HCT116 (cell line): ENCODE results near the gene SAMHD1. TPM values are rescaled to one million over a fixed set of nuclear protein-coding genes. Genes with fewer than 3 reads are reported as not detected.

Experiments used
- ATAC-seq: fragments of 200-7000 bp; cut with Tn5 transposase; 2 replicates; pipeline ENCODE4 v1.9.1; 2020; ENCODE audit warnings: mild to moderate bottlenecking, moderate library complexity
- BruUV-seq: library from RNA; stranded (reverse); fragments of 400-500 nt; replicated peaks from 2 replicates; lab custom pipeline; 2021; lab: Mats Ljungman, UMichigan
- CTCF ChIA-PET: fragments of 300-600 bp; sonication (Branson Sonifier 250); formaldehyde crosslinking; loops from one replicate; lab custom pipeline; 2021; ENCODE audit warnings: antibody characterized with exemption; lab: Charles Lee
- POLR2A ChIA-PET: fragments of 300-600, 350-600 bp; sonication (Branson Sonifier 250); formaldehyde crosslinking; loops from one replicate; lab custom pipeline; 2021; ENCODE audit warnings: antibody characterized with exemption; lab: Charles Lee
- RAD21 ChIA-PET, 2 experiments: fragments of 300-600 bp; sonication (Branson Sonifier 250); formaldehyde crosslinking; loops; one replicate each; lab custom pipeline; 2023; ENCODE audit warnings: low total read pairs in 2 of 2; ENCODE audit not compliant: uncharacterized antibody in 2 of 2, unreplicated experiment in 2 of 2, low non-redundant PET in 1 of 2; lab: Charles Lee
- DNase-seq: peaks from one replicate; pipeline ENCODE4 v3.0.0-alpha.2; 2010; ENCODE audit warnings: low read depth, low spot score
- H2AFZ ChIP-seq: fragments of 200-600 bp; shearing (Covaris generic), sonication (generic); 2 replicates; pipeline ENCODE4 v1.6.1; 2017; ENCODE audit warnings: low read depth, mixed run types, mixed read lengths, antibody characterized with exemption, low read length; ENCODE audit not compliant: poor library complexity, severe bottlenecking
- H3K27ac ChIP-seq: 2 replicates; pipeline ENCODE4 v1.5.1; 2012; ENCODE audit warnings: low read depth, low read length
- H3K27me3 ChIP-seq: fragments of 200-600 bp; sonication (generic); 2 replicates; pipeline ENCODE4 v1.6.1; 2016; ENCODE audit warnings: mixed run types, low read length, mixed read lengths; ENCODE audit not compliant: insufficient read depth
- H3K36me3 ChIP-seq, 2 experiments: fragments of 200-500 bp in 1 of 2; fragments of 200-600 bp in 1 of 2; sonication (Bioruptor generic) in 1 of 2; sonication (generic) in 1 of 2; 2 replicates each; pipeline versions ENCODE4 v1.5.1 to v1.6.1; 2014 to 2016; ENCODE audit warnings: low read length in 2 of 2, inconsistent platforms in 1 of 2, mixed read lengths in 1 of 2, mixed run types in 1 of 2; ENCODE audit not compliant: insufficient read depth in 2 of 2, control insufficient read depth in 1 of 2
- H3K4me1 ChIP-seq, 2 experiments: fragments of 200-600 bp in 1 of 2; sonication (generic) in 1 of 2; 2 replicates each; pipeline versions ENCODE4 v1.5.1 to v1.6.1; 2012 to 2017; ENCODE audit warnings: low read length in 2 of 2, inconsistent platforms in 1 of 2, mild to moderate bottlenecking in 1 of 2, mixed read lengths in 1 of 2, mixed run types in 1 of 2, moderate library complexity in 1 of 2; ENCODE audit not compliant: insufficient read depth in 2 of 2, control insufficient read depth in 1 of 2
- H3K4me2 ChIP-seq: fragments of 200-600 bp; sonication (generic); 2 replicates; pipeline ENCODE4 v1.6.1; 2017; ENCODE audit warnings: mixed run types, low read length, mixed read lengths
- H3K4me3 ChIP-seq, 2 experiments: fragments of 200-600 bp in 1 of 2; sonication (generic) in 1 of 2; replicated peaks in 1 of 2; 2 replicates each; pipeline ENCODE4 v1.5.1; 2011 to 2016; ENCODE audit warnings: low read length in 2 of 2, control low read depth in 1 of 2, low read depth in 1 of 2, mild to moderate bottlenecking in 1 of 2, mixed read lengths in 1 of 2, mixed run types in 1 of 2
- H3K79me2 ChIP-seq: fragments of 200-600 bp; sonication (generic); 2 replicates; pipeline ENCODE4 v1.6.1; 2017; ENCODE audit warnings: mild to moderate bottlenecking, mixed run types, low read length, moderate library complexity, mixed read lengths; ENCODE audit not compliant: insufficient read depth
- H3K9ac ChIP-seq: fragments of 200-600 bp; sonication (generic); 2 replicates; pipeline ENCODE4 v1.6.1; 2016; ENCODE audit warnings: low read length, mixed read lengths
- H3K9me2 ChIP-seq: fragments of 200-600 bp; sonication (generic), shearing (Covaris generic); 2 replicates; pipeline ENCODE4 v1.6.1; 2017; ENCODE audit warnings: mixed run types, mild to moderate bottlenecking, moderate library complexity; ENCODE audit not compliant: insufficient read depth
- H3K9me3 ChIP-seq, 2 experiments: fragments of 200-500 bp in 1 of 2; fragments of 200-600 bp in 1 of 2; sonication (Bioruptor generic) in 1 of 2; sonication (generic) in 1 of 2; 2 replicates each; pipeline ENCODE4 v1.6.1; 2014 to 2017; ENCODE audit warnings: low read length in 2 of 2, mixed read lengths in 2 of 2, inconsistent platforms in 1 of 2, low read depth in 1 of 2, mild to moderate bottlenecking in 1 of 2, mixed run types in 1 of 2, moderate library complexity in 1 of 2; ENCODE audit not compliant: control insufficient read depth in 1 of 2, insufficient read depth in 1 of 2
- H4K20me1 ChIP-seq: fragments of 200-600 bp; sonication (generic), shearing (Covaris generic); 2 replicates; pipeline ENCODE4 v1.6.1; 2017; ENCODE audit warnings: mixed run types, mild to moderate bottlenecking, moderate library complexity; ENCODE audit not compliant: insufficient read depth
- ATF3 ChIP-seq: IDR thresholded peaks from 2 replicates; pipeline ENCODE4 v1.6.1; 2012
- CBX3 ChIP-seq: IDR thresholded peaks from 2 replicates; pipeline ENCODE4 v1.6.1; 2012; ENCODE audit warnings: low read depth
- CEBPB ChIP-seq: IDR thresholded peaks from 2 replicates; pipeline ENCODE4 v1.6.1; 2012; ENCODE audit warnings: low read depth
- ELF1 ChIP-seq: IDR thresholded peaks from 2 replicates; pipeline ENCODE4 v1.6.1; 2012; ENCODE audit warnings: low read depth, borderline replicate concordance
- EZH2 ChIP-seq: fragments of 200-600 bp; sonication (generic); IDR thresholded peaks from 2 replicates; pipeline ENCODE4 v1.6.1; 2017; ENCODE audit warnings: antibody characterized with exemption, mixed run types
- EZH2phosphoT487 ChIP-seq: fragments of 200-600 bp; IDR thresholded peaks from 2 replicates; pipeline ENCODE4 v1.6.1; 2018; ENCODE audit warnings: antibody characterized with exemption, borderline replicate concordance
- FOSL1 ChIP-seq: IDR thresholded peaks from 2 replicates; pipeline ENCODE4 v1.6.1; 2012; ENCODE audit warnings: low read depth
- JUND ChIP-seq: IDR thresholded peaks from 2 replicates; pipeline ENCODE4 v1.6.1; 2012
- MAX ChIP-seq: IDR thresholded peaks from 2 replicates; pipeline ENCODE4 v1.6.1; 2012
- POLR2AphosphoS5 ChIP-seq: IDR thresholded peaks from 2 replicates; pipeline ENCODE4 v1.6.1; 2011; ENCODE audit warnings: mild to moderate bottlenecking, low read depth, low read length, moderate library complexity
- RAD21 ChIP-seq: IDR thresholded peaks from 2 replicates; pipeline ENCODE4 v1.6.1; 2012; ENCODE audit warnings: low read depth, mild to moderate bottlenecking
- REST ChIP-seq: IDR thresholded peaks from 2 replicates; pipeline ENCODE4 v1.6.1; 2012; ENCODE audit warnings: low read depth
- SIN3A ChIP-seq: IDR thresholded peaks from 2 replicates; pipeline ENCODE4 v1.6.1; 2012; ENCODE audit warnings: low read depth
- YY1 ChIP-seq: IDR thresholded peaks from 2 replicates; pipeline ENCODE4 v1.6.1; 2011; ENCODE audit warnings: low read length, low read depth, moderate library complexity, mild to moderate bottlenecking; ENCODE audit not compliant: insufficient replicate concordance; ENCODE audit errors: extremely low read depth
- ZBTB33 ChIP-seq: IDR thresholded peaks from 2 replicates; pipeline ENCODE4 v1.6.1; 2011; ENCODE audit warnings: mild to moderate bottlenecking, low read length, moderate library complexity; ENCODE audit not compliant: insufficient replicate concordance; ENCODE audit errors: extremely low read depth
- ZFX ChIP-seq: fragments of 450-650 bp; IDR thresholded peaks from 2 replicates; pipeline ENCODE4 v1.6.1; 2017
- ZNF274 ChIP-seq: fragments of 200-500 bp; sonication (Bioruptor generic); IDR thresholded peaks from 2 replicates; pipeline ENCODE4 v1.6.1; 2014; ENCODE audit warnings: mild to moderate bottlenecking, low read depth, low read length, inconsistent platforms
- intact Hi-C: fragments of 100-400 bp; cut with micrococcal nuclease; formaldehyde crosslinking; loops from 2 replicates; pipeline ENCODE4 v1.10.0; 2022
- total RNA-seq: library from RNA; stranded (reverse); gene quantifications from one replicate; pipeline ENCODE4 v1.2.1, GENCODE V29; 2021; ENCODE audit not compliant: unreplicated experiment

SAMHD1 gene
- total RNA-seq, 1 experiment from 2014 or later: 21.4 TPM

GRCh38 chr20:36925234-36925633, 26.3 kb downstream of the SAMHD1 start:
- intact Hi-C loops: no loop called here
- H2AFZ ChIP-seq: no peak overlapping the region
- TF ChIP-seq REST (no peak), ZNF274 (no peak), YY1 (no peak), JUND (no peak), EZH2phosphoT487 (no peak), ZFX (no peak), ELF1 (no peak), POLR2AphosphoS5 (no peak), ATF3 (no peak), CBX3 (no peak), MAX (no peak), EZH2 (no peak), ZBTB33 (no peak), FOSL1 (no peak), RAD21 (no peak), CEBPB (no peak), SIN3A (no peak)
- H3K27me3 ChIP-seq: no peaks in the 10 kb centered on the region
- H3K4me1 ChIP-seq: peaks cover 0 to 13% of the 10 kb centered on the region in 2 experiments; a peak in 2 of 4 replicates
- ATAC-seq: no peak
- ChIA-PET CTCF (no interaction called here), POLR2A (no interaction called here), RAD21 (no interaction called here)
- H3K9me3 ChIP-seq: no peaks in the 10 kb centered on the region
- no peak overlapping the region for H3K4me2 ChIP-seq
- no peaks in the 10 kb centered on the region for H4K20me1 ChIP-seq
- H3K4me3 ChIP-seq: no peak overlapping the region
- no peak overlapping the region for H3K9ac ChIP-seq
- H3K9me2 ChIP-seq: no peaks in the 10 kb centered on the region
- H3K79me2 ChIP-seq: no peaks in the 10 kb centered on the region
- no peaks in the 10 kb centered on the region; a peak in 1 of 4 replicates for H3K36me3 ChIP-seq
- DNase-seq: no peak
- H3K27ac ChIP-seq: no peak overlapping the region
- BruUV-seq: no TSS peak
